ENCODE measurements around the gene NDUFS2. TPM values are rescaled to one million over a fixed set of nuclear protein-coding genes. Genes with fewer than 3 reads are reported as not detected.

Gene NDUFS2
- total RNA-seq, 4 donors from 2014 or later: 93.4 to 121 (median 100) TPM

- H3K4me1 ChIP-seq: peaks cover 7 to 58% (median 29%) of the 10 kb centered on the region in 3 donors
- peak overlapping the region in 1 of 4 donors; percentile 92 for H3K27ac ChIP-seq
- H3K9me3 ChIP-seq: no peaks in the 10 kb centered on the region
- 75 to 76% methylated on average over 4 to 5 of the region's 5 CpGs for WGBS, 2 donors (ENCODE audit: low coverage in 1 of 2)
- H3K36me3 ChIP-seq: peaks cover 0 to 65% of the 10 kb centered on the region in 2 donors
- no peak for TF ChIP-seq CTCF (IDR thresholded peaks at IDR 0.05)
- TF ChIP-seq POLR2A (IDR thresholded peaks at IDR 0.05): no peak
- no peak for TF ChIP-seq POLR2AphosphoS5 (IDR thresholded peaks at IDR 0.05)
- no peak for TF ChIP-seq EP300 (IDR thresholded peaks at IDR 0.05)
- no peak for ATAC-seq
- H3K27me3 ChIP-seq: no peaks in the 10 kb centered on the region
- H3K4me3 ChIP-seq: no peak overlapping the region
Measured at GRCh38 chr1:161161652-161162051, 40.5 kb upstream of the NDUFS2 start.

DNA sequence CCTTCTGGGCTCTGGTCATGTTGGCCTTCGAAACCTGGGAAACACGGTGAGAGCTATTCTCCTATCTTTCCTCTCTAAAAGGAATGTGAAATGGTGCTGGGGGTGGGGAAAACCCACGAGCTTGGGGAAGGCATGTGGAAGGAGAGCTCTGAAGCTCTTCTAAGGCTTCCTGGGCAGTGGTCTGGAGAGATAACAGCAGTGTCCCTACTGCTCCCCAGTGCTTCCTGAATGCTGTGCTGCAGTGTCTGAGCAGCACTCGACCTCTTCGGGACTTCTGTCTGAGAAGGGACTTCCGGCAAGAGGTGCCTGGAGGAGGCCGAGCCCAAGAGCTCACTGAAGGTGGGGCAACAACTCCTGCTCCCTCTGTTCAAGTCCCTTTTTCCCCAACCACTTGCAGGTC is 40.1 kb upstream of the NDUFS2 start:
- Histone ChIP-seq H3K4me3 (no peak overlapping the region), H3K4me1 (peaks cover 7 to 62% (median 31%) of the 10 kb centered on the region in 3 donors), H3K27me3 (no peaks in the 10 kb centered on the region), H3K9me3 (no peaks in the 10 kb centered on the region), H3K27ac (no peak overlapping the region), H3K36me3 (peaks cover 0 to 61% of the 10 kb centered on the region in 2 donors)
- 64 to 79% methylated on average over 5 to 6 of the region's 7 CpGs for WGBS, 2 donors (ENCODE audit: low coverage in 1 of 2)
- ATAC-seq: no peak
- TF ChIP-seq CTCF (IDR thresholded peaks at IDR 0.05): no peak
- no peak for TF ChIP-seq EP300 (IDR thresholded peaks at IDR 0.05)
- TF ChIP-seq POLR2A (IDR thresholded peaks at IDR 0.05): no peak
- TF ChIP-seq POLR2AphosphoS5 (IDR thresholded peaks at IDR 0.05): no peak

DNA sequence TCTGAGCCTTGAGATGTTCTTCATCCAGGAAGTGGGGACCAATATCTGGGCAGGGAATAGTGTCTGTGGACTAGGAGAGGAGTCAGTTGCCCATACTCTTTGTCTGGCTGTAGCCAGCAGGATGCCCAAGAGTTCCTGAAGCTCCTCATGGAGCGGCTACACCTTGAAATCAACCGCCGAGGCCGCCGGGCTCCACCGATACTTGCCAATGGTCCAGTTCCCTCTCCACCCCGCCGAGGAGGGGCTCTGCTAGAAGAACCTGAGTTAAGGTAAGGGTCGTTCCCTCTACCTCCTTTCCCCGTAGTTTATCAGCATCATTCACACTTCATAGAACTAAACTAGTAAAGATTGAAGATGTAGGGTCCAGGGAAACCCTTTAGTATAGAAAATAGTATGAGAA is 39.4 kb upstream of the NDUFS2 start:
- no peak overlapping the region for H3K4me3 ChIP-seq
- no peak for ATAC-seq
- TF ChIP-seq POLR2A (IDR thresholded peaks at IDR 0.05) (no peak), POLR2AphosphoS5 (IDR thresholded peaks at IDR 0.05) (no peak), EP300 (IDR thresholded peaks at IDR 0.05) (no peak), CTCF (IDR thresholded peaks at IDR 0.05) (no peak)
- H3K36me3 ChIP-seq: peaks cover 0 to 53% of the 10 kb centered on the region in 2 donors
- peak overlapping the region in 1 of 4 donors; percentile 11 for H3K27ac ChIP-seq
- WGBS, 2 donors (ENCODE audit: low coverage in 1 of 2): 92% methylated on average over 2 of the region's 10 CpGs; no CpG with 5 or more reads in 1 of the 2 donors
- no peaks in the 10 kb centered on the region for H3K27me3 ChIP-seq
- peaks cover 7 to 69% (median 39%) of the 10 kb centered on the region in 3 donors for H3K4me1 ChIP-seq
- H3K9me3 ChIP-seq: no peaks in the 10 kb centered on the region

DNA sequence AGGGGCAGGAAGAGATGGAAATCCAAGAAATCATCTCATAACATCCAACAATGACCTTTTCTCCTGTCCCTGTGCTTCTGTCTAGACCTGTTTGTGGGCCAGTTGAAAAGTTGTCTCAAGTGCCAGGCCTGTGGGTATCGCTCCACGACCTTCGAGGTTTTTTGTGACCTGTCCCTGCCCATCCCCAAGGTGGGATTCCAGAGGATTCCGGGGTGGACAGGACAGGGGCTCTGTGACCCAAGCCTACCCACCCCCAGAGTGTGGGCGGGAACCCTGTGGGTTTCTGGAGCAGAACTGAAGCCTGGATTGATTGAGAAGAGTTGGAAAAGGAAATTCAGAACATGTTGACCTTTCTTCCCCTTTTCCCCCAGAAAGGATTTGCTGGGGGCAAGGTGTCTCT is 38.4 kb upstream of the NDUFS2 start:
- no peak overlapping the region for H3K4me3 ChIP-seq
- 85 to 100% methylated on average over 2 to 3 of the region's 5 CpGs for WGBS, 2 donors (ENCODE audit: low coverage in 1 of 2)
- H3K9me3 ChIP-seq: no peaks in the 10 kb centered on the region
- H3K27ac ChIP-seq: no peak overlapping the region
- no peak for ATAC-seq
- TF ChIP-seq POLR2A (IDR thresholded peaks at IDR 0.05) (no peak), CTCF (IDR thresholded peaks at IDR 0.05) (no peak), EP300 (IDR thresholded peaks at IDR 0.05) (no peak), POLR2AphosphoS5 (IDR thresholded peaks at IDR 0.05) (no peak)
- peaks cover 0 to 49% of the 10 kb centered on the region in 2 donors for H3K36me3 ChIP-seq
- no peaks in the 10 kb centered on the region for H3K27me3 ChIP-seq
- H3K4me1 ChIP-seq: peaks cover 7 to 71% (median 36%) of the 10 kb centered on the region in 3 donors

GRCh38 chr1:161164901-161165610 is 37.1 kb upstream of the NDUFS2 start:
- Histone ChIP-seq H3K4me1 (peaks cover 7 to 63% (median 33%) of the 10 kb centered on the region in 3 donors), H3K9me3 (no peaks in the 10 kb centered on the region), H3K27ac (peak overlapping the region; percentile 63 to 91 (median 88)), H3K36me3 (peaks cover 0 to 62% of the 10 kb centered on the region in 2 donors), H3K4me3 (peak overlapping the region; percentile 44 to 70), H3K27me3 (no peaks in the 10 kb centered on the region)
- TF ChIP-seq POLR2A (IDR thresholded peaks at IDR 0.05) (no peak), EP300 (IDR thresholded peaks at IDR 0.05) (no peak)
- WGBS, 2 donors (ENCODE audit: low coverage in 1 of 2): 53 to 90% methylated on average over 3 to 5 of the region's 14 CpGs
- ATAC-seq: no peak
